22Rv1 (cell line): ENCODE data around the gene SLC35F3.

Source experiments
- H3K27ac ChIP-seq: fragments of 450-650 bp; 2 replicates; pipeline ENCODE4 v1.5.1; 2017
- CTCF ChIP-seq: fragments of 450-650 bp; IDR thresholded peaks from 2 replicates; pipeline ENCODE4 v1.5.1; 2017; ENCODE audit warnings: mild to moderate bottlenecking
- ZFX ChIP-seq: fragments of 450-650 bp; IDR thresholded peaks from 2 replicates; pipeline ENCODE4 v1.6.1; 2017; ENCODE audit warnings: antibody characterized with exemption, borderline replicate concordance

Gene SLC35F3

GRCh38 chr1:234288946-234289345, 384.5 kb downstream of the SLC35F3 start:
- TF ChIP-seq ZFX (no peak), CTCF (no peak)
- no peak overlapping the region for H3K27ac ChIP-seq

GRCh38 chr1:234289538-234290305, 385.2 kb downstream of the SLC35F3 start:
- no peak for TF ChIP-seq CTCF
- TF ChIP-seq ZFX, result no peak
- H3K27ac ChIP-seq, result no peak overlapping the region

- TF ChIP-seq CTCF, result no peak
- TF ChIP-seq ZFX, result no peak
- no peak overlapping the region for H3K27ac ChIP-seq
Observed at GRCh38 chr1:234292011-234292410, 387.5 kb downstream of the SLC35F3 start.

- no peak for TF ChIP-seq CTCF
- TF ChIP-seq ZFX, result no peak
- H3K27ac ChIP-seq, result no peak overlapping the region
Observed at GRCh38 chr1:234292548-234292947, 388.1 kb downstream of the SLC35F3 start.

GRCh38 chr1:234294109-234294817, 389.8 kb downstream of the SLC35F3 start:
- TF ChIP-seq CTCF (no peak), ZFX (no peak)
- H3K27ac ChIP-seq, result no peak overlapping the region

- H3K27ac ChIP-seq, result no peak overlapping the region
- TF ChIP-seq CTCF, result no peak
- no peak for TF ChIP-seq ZFX
Observed at GRCh38 chr1:234295068-234295467, 390.6 kb downstream of the SLC35F3 start.

- H3K27ac ChIP-seq, result no peak overlapping the region
- no peak for TF ChIP-seq CTCF
- TF ChIP-seq ZFX, result no peak
Observed at GRCh38 chr1:234295626-234296025, 391.1 kb downstream of the SLC35F3 start.
